ENCODE data around the gene APEX2.
"Not testable (repeated sequence)": the region's sequence is repeated elsewhere in the genome, so short reads cannot be mapped to it uniquely, and the experiment has no call there.

APEX2 gene

GRCh38 chrX:55033429-55033828 lies 33.3 kb downstream of the APEX2 start:
- H3K27ac ChIP-seq (ENCODE audit: poor library complexity, severe bottlenecking) = no peak overlapping the region
- DNase-seq (ENCODE audit: low spot score) (no peak), ATAC-seq (ENCODE audit: low read depth) (no peak)
- no peaks in the 10 kb centered on the region for H3K4me1 ChIP-seq (ENCODE audit: insufficient read depth, poor library complexity, severe bottlenecking)
- no peaks in the 10 kb centered on the region for H3K27me3 ChIP-seq (ENCODE audit: insufficient read depth, poor library complexity, severe bottlenecking)
- H3K36me3 ChIP-seq (ENCODE audit: low read depth) = no peaks in the 10 kb centered on the region
- H3K4me3 ChIP-seq (ENCODE audit: severe bottlenecking) = no peak overlapping the region
- no peaks in the 10 kb centered on the region for H3K9me3 ChIP-seq (ENCODE audit: severe bottlenecking)
- TF ChIP-seq CTCF (IDR thresholded peaks at IDR 0.05; ENCODE audit: poor library complexity, severe bottlenecking) = no peak

- DNase-seq (ENCODE audit: low spot score) (no peak), ATAC-seq (ENCODE audit: low read depth) (peak; percentile 61)
- Histone ChIP-seq H3K36me3 (ENCODE audit: low read depth) (no peaks in the 10 kb centered on the region), H3K9me3 (ENCODE audit: severe bottlenecking) (no peaks in the 10 kb centered on the region), H3K4me3 (ENCODE audit: severe bottlenecking) (no peak overlapping the region), H3K27ac (ENCODE audit: poor library complexity, severe bottlenecking) (no peak overlapping the region), H3K4me1 (ENCODE audit: insufficient read depth, poor library complexity, severe bottlenecking) (no peaks in the 10 kb centered on the region), H3K27me3 (ENCODE audit: insufficient read depth, poor library complexity, severe bottlenecking) (no peaks in the 10 kb centered on the region)
- no peak for TF ChIP-seq CTCF (IDR thresholded peaks at IDR 0.05; ENCODE audit: poor library complexity, severe bottlenecking)
Measured at GRCh38 chrX:55039471-55039870, 39.3 kb downstream of the APEX2 start.

- Histone ChIP-seq H3K36me3 (ENCODE audit: low read depth) (no peaks in the 10 kb centered on the region), H3K4me3 (ENCODE audit: severe bottlenecking) (no peak overlapping the region), H3K27ac (ENCODE audit: poor library complexity, severe bottlenecking) (no peak overlapping the region), H3K27me3 (ENCODE audit: insufficient read depth, poor library complexity, severe bottlenecking) (no peaks in the 10 kb centered on the region), H3K9me3 (ENCODE audit: severe bottlenecking) (no peaks in the 10 kb centered on the region), H3K4me1 (ENCODE audit: insufficient read depth, poor library complexity, severe bottlenecking) (no peaks in the 10 kb centered on the region)
- DNase-seq (ENCODE audit: low spot score) = no peak
- ATAC-seq (ENCODE audit: low read depth) = no peak
- TF ChIP-seq CTCF (IDR thresholded peaks at IDR 0.05; ENCODE audit: poor library complexity, severe bottlenecking) = no peak
Measured at GRCh38 chrX:55041514-55041913, 41.4 kb downstream of the APEX2 start.

GRCh38 chrX:55050599-55050998 lies 50.4 kb downstream of the APEX2 start:
- H3K36me3 ChIP-seq (ENCODE audit: low read depth); H3K9me3 ChIP-seq (ENCODE audit: severe bottlenecking); H3K4me3 ChIP-seq (ENCODE audit: severe bottlenecking); ATAC-seq (ENCODE audit: low read depth); DNase-seq (ENCODE audit: low spot score); H3K27ac ChIP-seq (ENCODE audit: poor library complexity, severe bottlenecking); H3K4me1 ChIP-seq (ENCODE audit: insufficient read depth, poor library complexity, severe bottlenecking); H3K27me3 ChIP-seq (ENCODE audit: insufficient read depth, poor library complexity, severe bottlenecking): not testable (repeated sequence)

- Histone ChIP-seq H3K4me3 (ENCODE audit: severe bottlenecking) (no peak overlapping the region), H3K4me1 (ENCODE audit: insufficient read depth, poor library complexity, severe bottlenecking) (no peaks in the 10 kb centered on the region), H3K9me3 (ENCODE audit: severe bottlenecking) (no peaks in the 10 kb centered on the region), H3K27me3 (ENCODE audit: insufficient read depth, poor library complexity, severe bottlenecking) (no peaks in the 10 kb centered on the region), H3K36me3 (ENCODE audit: low read depth) (no peaks in the 10 kb centered on the region), H3K27ac (ENCODE audit: poor library complexity, severe bottlenecking) (no peak overlapping the region)
- no peak for TF ChIP-seq CTCF (IDR thresholded peaks at IDR 0.05; ENCODE audit: poor library complexity, severe bottlenecking)
- DNase-seq (ENCODE audit: low spot score) (no peak), ATAC-seq (ENCODE audit: low read depth) (no peak)
Measured at GRCh38 chrX:55056820-55057674, 56.9 kb downstream of the APEX2 start.

Data from RWPE2 (cell line).